Skeletal muscle satellite cell (primary cell): ENCODE measurements around the gene GOLPH3L.
"Not testable (repeated sequence)": the region's sequence is repeated elsewhere in the genome, so short reads cannot be mapped to it uniquely, and the experiment has no call there.

Source experiments
- H3K27me3 ChIP-seq: 2 replicates; pipeline ENCODE4 v1.7.0; 2013; ENCODE audit warnings: low read length; ENCODE audit not compliant: control insufficient read depth, insufficient read depth
- H3K36me3 ChIP-seq: 2 replicates; pipeline ENCODE4 v1.7.0; 2013; ENCODE audit warnings: mild to moderate bottlenecking, control low read depth, low read length; ENCODE audit not compliant: insufficient read depth
- H3K4me1 ChIP-seq: 2 replicates; pipeline ENCODE4 v1.7.0; 2013; ENCODE audit warnings: low read length; ENCODE audit not compliant: control insufficient read depth, insufficient read depth
- H3K4me2 ChIP-seq: 2 replicates; pipeline ENCODE4 v1.7.0; 2013; ENCODE audit warnings: mild to moderate bottlenecking, low read length
- H3K4me3 ChIP-seq: 2 replicates; pipeline ENCODE4 v1.7.0; 2013; ENCODE audit warnings: low read length
- H3K9ac ChIP-seq: 2 replicates; pipeline ENCODE4 v1.7.0; 2013; ENCODE audit warnings: mild to moderate bottlenecking, low read depth, low read length, moderate library complexity
- H3K9me3 ChIP-seq: replicated peaks from 2 replicates; pipeline ENCODE4 v1.7.0; 2013; ENCODE audit warnings: mild to moderate bottlenecking, control low read depth, low read length

Gene GOLPH3L

DNA sequence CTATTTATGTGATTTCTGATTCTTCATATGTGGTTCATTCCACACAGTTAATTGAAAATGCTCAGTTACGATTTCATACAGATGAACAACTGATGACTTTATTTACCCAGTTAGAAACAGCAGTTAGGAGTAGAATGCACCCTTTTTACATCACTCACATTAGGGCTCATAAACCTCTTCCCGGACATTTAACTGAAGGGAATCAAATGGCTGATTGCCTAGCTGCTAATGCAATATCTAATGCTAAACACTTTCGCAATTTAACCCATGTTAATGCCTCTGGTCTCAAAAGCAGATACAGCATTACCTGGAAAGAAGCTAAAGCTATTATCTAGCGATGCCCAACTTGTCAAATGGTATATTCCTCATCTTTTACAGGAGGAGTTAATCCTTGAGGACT is 39.9 kb downstream of the GOLPH3L start:
- H3K36me3 ChIP-seq: peaks cover 11% of the 10 kb centered on the region
- H3K4me3 ChIP-seq, H3K4me1 ChIP-seq, H3K27me3 ChIP-seq, H3K9me3 ChIP-seq, H3K4me2 ChIP-seq, H3K9ac ChIP-seq: not testable (repeated sequence)

DNA sequence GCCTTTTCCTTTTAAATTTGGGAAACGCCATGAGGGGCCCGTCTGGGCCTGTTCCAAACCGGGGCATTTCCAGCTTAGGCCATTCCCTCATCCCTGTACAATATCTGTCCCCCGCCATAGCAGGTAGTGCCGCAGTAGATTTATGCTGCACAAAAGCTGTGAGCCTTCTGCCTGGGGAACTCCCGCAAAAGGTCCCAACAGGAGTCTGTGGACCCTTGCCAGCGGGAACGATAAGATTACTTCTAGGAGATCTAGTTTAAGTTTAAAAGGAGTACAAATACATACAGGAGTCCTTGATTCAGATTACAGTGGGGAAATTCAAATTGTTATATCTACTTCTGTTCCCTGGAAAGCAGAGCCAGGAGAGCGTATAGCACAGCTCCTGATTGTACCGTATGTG is 42.3 kb downstream of the GOLPH3L start:
- H3K4me2 ChIP-seq, H3K36me3 ChIP-seq, H3K9ac ChIP-seq, H3K4me1 ChIP-seq, H3K4me3 ChIP-seq, H3K9me3 ChIP-seq, H3K27me3 ChIP-seq: not testable (repeated sequence)

DNA sequence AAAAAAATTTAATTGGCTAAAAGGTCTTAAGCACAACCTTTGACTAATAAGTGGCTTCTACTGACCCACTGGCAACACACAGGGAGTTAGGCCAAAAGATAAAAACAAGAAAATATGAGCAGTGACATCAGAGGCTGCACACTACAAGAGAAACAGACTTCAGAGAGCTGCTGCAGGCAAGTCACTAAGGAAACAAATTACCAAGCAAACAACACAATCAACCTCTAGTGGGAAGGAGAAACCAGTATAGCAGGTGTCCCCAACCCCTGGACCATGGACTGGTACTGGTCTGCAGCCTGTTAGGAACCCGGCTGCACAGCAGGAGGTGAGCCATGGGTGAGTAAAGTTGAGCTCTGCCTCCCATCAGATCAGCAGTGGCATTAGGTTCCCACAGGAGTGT is 46.8 kb downstream of the GOLPH3L start:
- Histone ChIP-seq H3K4me2 (no peak overlapping the region), H3K4me1 (no peaks in the 10 kb centered on the region), H3K9ac (no peak overlapping the region), H3K4me3 (no peak overlapping the region), H3K9me3 (no peaks in the 10 kb centered on the region), H3K36me3 (peaks cover 26% of the 10 kb centered on the region), H3K27me3 (no peaks in the 10 kb centered on the region)

DNA sequence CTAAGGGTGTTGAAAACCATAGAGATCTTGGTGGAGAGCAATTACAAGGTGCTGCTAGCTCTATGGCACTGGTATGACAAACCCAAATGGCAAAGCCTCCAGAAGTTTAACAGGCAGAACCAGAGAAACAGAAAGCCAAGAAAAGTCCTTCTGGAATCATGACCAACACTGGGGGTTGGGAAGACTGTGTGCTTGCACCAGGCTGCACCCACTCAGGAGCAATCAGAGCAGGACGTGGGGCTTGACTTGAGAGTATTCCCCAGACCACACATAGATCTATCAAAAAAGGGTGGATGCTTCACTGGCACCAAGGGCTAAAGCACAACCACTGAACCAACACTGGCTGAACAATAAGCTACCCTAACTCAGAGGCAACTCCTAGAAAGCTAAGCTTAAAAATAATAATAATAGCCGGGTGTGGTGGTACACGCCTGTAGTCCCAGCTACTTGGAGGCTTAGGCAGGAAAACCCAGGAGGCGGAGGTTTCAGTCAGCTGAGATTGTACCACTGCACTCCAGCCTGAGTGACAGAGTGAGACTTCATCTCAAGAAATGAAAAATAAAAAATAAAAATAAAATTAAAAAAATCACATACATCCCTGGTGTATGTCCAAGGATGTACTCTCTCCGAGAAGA is 47.4 kb downstream of the GOLPH3L start:
- Histone ChIP-seq H3K9me3 (no peaks in the 10 kb centered on the region), H3K4me2 (no peak overlapping the region), H3K4me3 (no peak overlapping the region), H3K27me3 (no peaks in the 10 kb centered on the region), H3K4me1 (no peaks in the 10 kb centered on the region), H3K36me3 (peaks cover 26% of the 10 kb centered on the region), H3K9ac (no peak overlapping the region)

DNA sequence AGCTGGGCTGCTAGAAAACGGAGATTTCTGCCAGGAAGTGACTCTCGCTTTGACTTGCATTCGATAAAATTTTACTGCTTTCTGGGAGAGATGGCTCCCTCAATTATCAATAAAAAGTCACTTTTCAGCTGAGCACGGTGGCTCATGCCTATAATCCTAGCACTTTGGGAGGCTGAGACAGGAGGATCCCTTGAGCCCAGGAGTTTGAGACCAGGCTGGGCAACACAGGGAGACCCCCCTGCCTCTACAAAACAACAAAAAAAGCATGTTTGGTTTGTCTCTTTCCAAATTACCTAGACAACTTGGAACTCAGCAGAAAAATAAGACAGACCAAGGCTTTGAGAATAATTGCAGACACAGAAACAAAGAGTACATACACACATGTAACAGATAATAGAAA is 54.7 kb downstream of the GOLPH3L start:
- no peak overlapping the region for H3K4me2 ChIP-seq
- H3K9ac ChIP-seq: no peak overlapping the region
- H3K9me3 ChIP-seq: no peaks in the 10 kb centered on the region
- H3K27me3 ChIP-seq: no peaks in the 10 kb centered on the region
- H3K36me3 ChIP-seq: peaks cover 7% of the 10 kb centered on the region
- H3K4me3 ChIP-seq: no peak overlapping the region
- H3K4me1 ChIP-seq: no peaks in the 10 kb centered on the region

DNA sequence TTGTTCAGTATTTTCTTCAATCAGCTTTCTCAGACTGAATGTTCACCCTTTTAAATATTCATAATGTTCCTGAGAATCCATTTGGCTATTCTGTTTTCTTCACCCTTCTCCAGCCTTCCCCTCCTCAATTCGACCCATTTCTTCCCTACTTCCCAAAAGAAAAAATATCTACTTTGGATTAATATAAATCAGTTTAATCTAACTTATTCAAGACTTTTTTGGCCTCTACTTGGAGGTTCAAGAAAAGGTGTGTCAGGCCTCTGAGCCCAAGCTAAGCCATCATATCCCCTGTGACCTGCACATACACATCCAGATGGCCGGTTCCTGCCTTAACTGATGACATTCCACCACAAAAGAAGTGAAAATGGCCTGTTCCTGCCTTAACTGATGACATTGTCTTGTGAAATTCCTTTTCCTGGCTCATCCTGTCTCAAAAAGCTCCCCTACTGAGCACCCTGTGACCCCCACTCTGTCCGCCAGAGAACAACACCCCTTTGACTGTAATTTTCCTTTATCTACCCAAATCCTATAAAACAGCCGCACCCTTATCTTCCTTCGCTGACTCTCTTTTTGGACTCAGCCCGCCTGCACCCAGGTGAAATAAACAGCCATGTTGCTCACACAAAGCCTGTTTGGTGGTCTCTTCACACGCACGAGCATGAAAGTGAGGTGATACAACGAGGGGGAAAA is 55.7 kb downstream of the GOLPH3L start:
- H3K36me3 ChIP-seq, H3K9me3 ChIP-seq, H3K9ac ChIP-seq, H3K4me1 ChIP-seq, H3K4me3 ChIP-seq, H3K4me2 ChIP-seq, H3K27me3 ChIP-seq: not testable (repeated sequence)

DNA sequence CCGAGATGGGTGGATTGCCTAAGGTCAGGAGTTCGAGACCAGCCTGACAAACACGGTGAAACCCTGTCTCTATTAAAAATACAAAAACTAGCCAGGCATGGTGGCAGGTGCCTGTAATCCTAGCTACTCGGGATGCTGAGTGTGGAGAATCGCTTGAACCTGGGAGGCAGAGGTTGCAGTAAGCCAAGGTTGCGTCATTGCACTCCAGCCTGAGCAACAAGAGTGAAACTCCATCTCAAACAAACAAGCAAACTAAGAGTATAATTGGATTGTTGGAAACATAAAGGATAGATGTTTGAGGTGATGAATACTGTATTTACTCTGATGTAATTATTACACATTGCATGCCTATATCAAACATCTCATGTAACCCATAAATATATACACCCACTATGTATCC is 58.5 kb downstream of the GOLPH3L start:
- not testable (repeated sequence) for H3K4me1 ChIP-seq, H3K36me3 ChIP-seq, H3K9ac ChIP-seq, H3K4me2 ChIP-seq, H3K4me3 ChIP-seq, H3K27me3 ChIP-seq, H3K9me3 ChIP-seq

DNA sequence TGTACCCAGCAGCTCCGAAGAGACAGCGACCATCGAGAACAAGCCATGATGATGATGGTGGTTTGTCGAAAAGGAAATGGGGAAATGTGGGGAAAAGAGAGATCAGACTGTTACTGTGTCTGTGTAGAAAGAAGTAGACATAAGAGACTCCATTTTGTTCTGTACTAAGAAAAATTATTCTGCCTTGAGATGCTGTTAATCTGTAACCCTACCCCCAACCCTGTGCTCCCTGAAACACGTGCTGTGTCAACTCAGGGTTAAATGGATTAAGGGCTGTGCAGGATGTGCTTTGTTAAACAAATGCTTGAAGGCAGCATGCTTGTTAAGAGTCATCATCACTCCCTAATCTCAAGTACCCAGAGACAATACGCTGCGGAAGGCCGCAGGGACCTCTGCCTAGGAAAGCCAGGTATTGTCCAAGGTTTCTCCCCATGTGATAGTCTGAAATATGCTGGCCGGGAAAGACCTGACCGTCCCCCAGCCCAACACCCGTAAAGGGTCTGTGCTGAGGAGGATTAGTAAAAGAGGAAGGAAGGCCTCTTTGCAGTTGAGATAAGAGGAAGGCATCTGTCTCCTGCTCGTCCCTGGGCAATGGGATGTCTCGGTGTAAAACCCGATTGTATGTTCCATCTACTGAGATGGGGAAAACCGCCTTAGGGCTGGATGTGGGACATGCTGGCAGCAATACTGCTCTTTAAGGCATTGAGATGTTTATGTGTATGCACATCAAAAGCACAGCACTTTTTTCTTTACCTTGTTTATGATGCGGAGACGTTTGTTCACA is 61.9 kb downstream of the GOLPH3L start:
- H3K9me3 ChIP-seq, H3K4me2 ChIP-seq, H3K4me3 ChIP-seq, H3K4me1 ChIP-seq, H3K27me3 ChIP-seq, H3K36me3 ChIP-seq, H3K9ac ChIP-seq: not testable (repeated sequence)

DNA sequence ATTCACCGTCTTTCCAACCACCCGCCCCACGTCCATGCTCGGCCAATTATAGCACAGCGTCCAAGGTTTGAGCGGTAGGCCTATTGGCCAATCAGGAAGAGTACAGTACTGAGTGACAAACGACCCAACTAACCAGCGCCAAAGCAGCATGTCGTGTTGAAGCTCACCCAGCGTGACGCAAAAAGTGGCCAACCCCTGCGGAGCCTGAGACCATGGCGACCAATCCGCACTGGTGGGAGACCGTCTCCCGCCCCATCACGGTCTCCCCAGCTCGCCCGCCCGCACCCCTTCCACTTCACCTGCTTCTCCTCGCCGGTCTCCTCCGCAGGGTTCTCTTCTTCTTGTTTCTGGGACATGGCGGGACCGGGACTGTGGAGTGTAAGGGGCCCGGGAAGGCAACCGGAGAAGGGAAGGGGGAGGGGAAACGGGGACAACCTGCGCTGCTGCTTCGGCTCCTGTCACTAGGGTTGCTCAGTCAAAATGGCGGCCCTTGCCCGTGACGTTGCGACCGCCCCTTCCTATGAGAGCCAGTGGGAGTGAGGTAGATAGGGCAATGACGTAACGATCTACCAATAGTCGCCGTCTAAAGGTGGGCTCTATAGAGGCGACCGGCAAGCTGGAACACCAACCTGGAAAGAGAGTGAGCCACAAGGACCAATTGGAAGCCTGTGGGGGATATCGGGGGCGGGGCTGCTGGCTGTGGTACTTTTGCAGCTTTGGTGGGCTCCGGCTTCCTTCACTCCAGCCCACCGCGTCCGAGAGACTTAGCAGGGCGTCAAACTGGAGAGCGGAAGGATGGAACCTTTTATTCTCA is 67.6 kb downstream of the GOLPH3L start, which contains the start of gene ENSA:
Gene ENSA (minus strand): TSS at position 498 of the 814 bp plus-strand sequence. CDS start 142 bp downstream, at position 356.
- H3K9ac ChIP-seq: peak within 1 kb of the TSS; percentile 89
- peaks cover 12% of the 10 kb centered on the region for H3K4me1 ChIP-seq
- H3K36me3 ChIP-seq: peaks cover 28% of the 10 kb centered on the region
- peak within 1 kb of the TSS; percentile 84 for H3K4me2 ChIP-seq
- H3K4me3 ChIP-seq: peak within 1 kb of the TSS; percentile 82
- no peaks in the 10 kb centered on the region for H3K27me3 ChIP-seq
- H3K9me3 ChIP-seq: no peaks in the 10 kb centered on the region

DNA sequence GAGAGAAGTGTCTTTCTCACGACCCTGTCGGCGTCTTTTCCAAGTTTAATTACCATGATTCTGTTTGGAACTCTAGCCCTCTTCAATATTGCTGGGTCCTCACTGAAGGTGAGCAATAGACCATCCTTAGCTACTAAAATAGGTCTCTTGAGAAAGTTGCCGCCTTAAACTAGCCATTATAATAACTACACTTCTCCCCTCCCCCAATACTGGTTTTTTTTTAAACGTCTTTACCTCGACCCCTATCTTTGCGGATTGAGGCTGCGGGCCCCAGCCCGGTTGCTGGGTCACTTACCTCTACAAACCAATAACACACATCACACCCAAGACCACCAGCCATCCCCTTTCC is 68.2 kb downstream of the GOLPH3L start:
- peak overlapping the region; percentile 89 for H3K9ac ChIP-seq
- peaks cover 12% of the 10 kb centered on the region for H3K4me1 ChIP-seq
- H3K4me3 ChIP-seq: peak overlapping the region; percentile 82

DNA sequence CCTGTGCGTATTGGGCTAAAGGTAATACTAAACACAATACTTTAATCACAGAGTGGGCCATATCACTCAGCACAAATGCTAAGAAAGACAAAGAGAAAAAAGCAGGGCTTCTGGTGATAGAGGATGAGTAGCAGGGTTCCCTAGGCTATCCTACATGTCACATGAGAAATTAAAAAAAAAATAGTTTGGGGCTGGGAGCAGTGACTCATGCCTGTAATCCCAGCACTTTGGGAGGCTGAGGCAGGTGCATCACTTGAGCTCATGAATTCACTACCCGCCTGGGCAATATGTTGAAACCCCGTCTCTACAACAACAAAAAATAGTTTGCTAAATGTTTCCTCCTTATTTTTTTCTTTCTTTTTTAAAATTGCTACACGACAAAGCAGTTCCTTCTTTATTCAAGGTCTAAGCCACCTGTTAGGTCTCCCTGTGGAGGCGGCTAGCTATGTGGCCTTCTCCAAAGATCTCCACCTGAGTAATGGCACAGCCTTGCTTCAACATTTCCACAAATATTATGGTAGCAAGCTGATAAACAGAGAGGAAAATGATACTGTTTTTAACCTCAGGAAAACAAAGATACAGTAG is 69.0 kb downstream of the GOLPH3L start:
- H3K27me3 ChIP-seq: no peaks in the 10 kb centered on the region
- H3K36me3 ChIP-seq: peaks cover 38% of the 10 kb centered on the region
- H3K4me3 ChIP-seq: peak overlapping the region; percentile 82
- H3K9me3 ChIP-seq: no peaks in the 10 kb centered on the region
- H3K4me2 ChIP-seq: peak overlapping the region; percentile 84
- H3K9ac ChIP-seq: peak overlapping the region; percentile 89
- peaks cover 15% of the 10 kb centered on the region for H3K4me1 ChIP-seq

More for the DNA sequence above, 68.2 kb downstream of the GOLPH3L start:
- peaks cover 31% of the 10 kb centered on the region for H3K36me3 ChIP-seq
- H3K27me3 ChIP-seq: no peaks in the 10 kb centered on the region
- peak overlapping the region; percentile 84 for H3K4me2 ChIP-seq
- H3K9me3 ChIP-seq: no peaks in the 10 kb centered on the region
